22Rv1 (cell line): ENCODE data around the gene NUDT9.
A peak's percentile ranks its signal among the peaks of the same experiment; 100 is the strongest.

Source experiments
- H3K27ac ChIP-seq: fragments of 450-650 bp; 2 replicates; pipeline ENCODE4 v1.5.1; 2017
- CTCF ChIP-seq: fragments of 450-650 bp; IDR thresholded peaks from 2 replicates; pipeline ENCODE4 v1.5.1; 2017; ENCODE audit warnings: mild to moderate bottlenecking
- ZFX ChIP-seq: fragments of 450-650 bp; IDR thresholded peaks from 2 replicates; pipeline ENCODE4 v1.6.1; 2017; ENCODE audit warnings: antibody characterized with exemption, borderline replicate concordance

The NUDT9 gene

GRCh38 chr4:87497159-87497558, 74.8 kb downstream of the NUDT9 start:
- TF ChIP-seq CTCF (peak; percentile 73), ZFX (no peak)
- no peak overlapping the region for H3K27ac ChIP-seq

DNA sequence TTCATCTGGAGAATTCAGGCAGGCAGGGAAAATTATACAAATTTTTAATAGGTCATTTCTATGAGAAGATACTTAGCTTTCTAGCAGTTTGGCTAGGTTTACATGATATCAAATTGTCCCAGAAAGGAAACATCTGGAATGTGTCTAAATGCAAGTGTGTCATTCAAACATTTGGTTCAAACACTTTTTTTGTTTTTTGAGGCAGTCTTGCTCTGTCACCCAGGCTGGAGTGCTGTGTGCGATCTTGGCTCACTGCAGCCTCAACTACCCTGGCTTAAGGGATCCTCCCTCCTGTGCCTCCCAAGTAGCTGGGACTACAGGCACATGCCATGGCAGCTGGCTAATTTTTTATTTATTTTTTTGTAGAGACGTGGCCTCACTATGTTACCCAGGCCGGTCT, 75.2 kb downstream of the NUDT9 start:
- TF ChIP-seq ZFX (no peak), CTCF (no peak)
- H3K27ac ChIP-seq: no peak overlapping the region

DNA sequence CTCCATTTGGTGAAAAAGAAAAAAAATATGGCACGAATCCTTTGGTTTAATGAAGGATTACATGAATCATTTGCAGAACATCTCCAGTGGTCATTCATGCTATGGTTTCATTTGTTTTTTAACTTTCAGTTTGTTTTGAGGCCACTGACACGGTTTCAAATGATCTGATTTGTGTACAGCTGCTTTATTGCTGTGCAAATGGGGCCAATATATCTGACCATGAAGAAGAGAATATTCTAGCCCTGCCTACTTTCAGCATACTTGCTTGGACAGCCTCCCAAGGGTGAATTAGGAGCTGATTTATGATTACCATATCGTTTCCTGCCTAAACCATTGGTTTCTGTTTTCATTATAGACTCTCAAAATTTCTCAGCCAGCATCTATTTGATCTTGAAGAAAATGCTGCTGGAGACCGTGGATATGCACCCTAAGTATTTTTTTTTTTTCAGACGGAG, 76.1 kb downstream of the NUDT9 start:
- TF ChIP-seq ZFX (no peak), CTCF (no peak)

DNA sequence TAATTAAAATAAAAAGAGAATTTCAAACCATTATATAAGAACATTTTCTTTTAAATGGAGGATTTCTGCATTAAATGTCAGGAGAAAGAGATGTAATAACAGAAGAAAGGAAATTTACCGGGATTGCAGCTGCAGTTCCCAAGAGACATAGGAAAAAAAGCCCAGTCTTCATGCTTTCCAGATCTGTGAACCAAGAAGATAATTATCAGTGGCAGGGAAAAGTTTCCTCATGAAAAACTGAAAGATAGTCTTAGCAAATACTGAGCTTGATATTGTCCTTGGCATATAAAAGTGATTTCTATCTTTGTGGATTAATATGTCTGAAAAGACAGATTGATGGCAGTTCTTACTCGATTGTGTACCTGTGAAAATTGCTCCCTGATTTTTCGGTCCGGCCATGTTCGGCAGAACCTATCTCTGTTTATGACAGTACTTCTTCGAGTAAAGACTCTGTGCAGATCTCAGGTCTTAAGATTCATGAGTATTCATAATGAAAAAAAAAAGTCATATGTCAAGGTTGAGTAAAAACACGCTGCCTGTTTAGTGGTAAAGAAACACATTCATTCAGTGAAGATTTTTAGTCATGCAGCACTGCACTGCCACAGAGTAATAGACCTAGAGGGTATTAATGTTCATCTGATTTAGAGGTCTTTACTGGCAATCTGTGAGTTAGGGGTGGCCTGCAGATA, 77.2 kb downstream of the NUDT9 start:
- H3K27ac ChIP-seq: no peak overlapping the region
- TF ChIP-seq ZFX: no peak
- no peak for TF ChIP-seq CTCF

More for the DNA sequence above, 76.1 kb downstream of the NUDT9 start:
- H3K27ac ChIP-seq: no peak overlapping the region

DNA sequence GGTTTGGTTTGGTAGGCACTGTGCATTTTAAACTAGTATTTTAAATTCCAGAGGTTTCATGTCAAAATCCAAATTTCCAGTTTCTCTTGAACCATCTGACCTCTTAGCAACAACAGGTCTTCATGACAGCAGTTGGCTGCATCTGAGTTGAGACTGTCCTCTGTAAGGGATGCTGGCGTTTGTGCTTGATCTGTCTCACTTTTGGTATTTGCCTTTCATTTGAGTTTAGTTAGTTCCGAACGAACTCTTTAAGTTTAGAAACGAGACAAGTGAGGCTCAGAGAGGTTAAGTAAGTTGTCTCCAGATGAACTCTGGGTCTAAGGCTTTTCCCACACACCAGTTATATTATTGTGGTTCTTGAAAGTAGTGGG, 77.7 kb downstream of the NUDT9 start:
- H3K27ac ChIP-seq: no peak overlapping the region
- TF ChIP-seq CTCF (no peak), ZFX (no peak)

- H3K27ac ChIP-seq: no peak overlapping the region
These were observed 80.3 kb downstream of the NUDT9 start for GRCh38 chr4:87502580-87503238.

More at GRCh38 chr4:87502580-87503238, 80.3 kb downstream of the NUDT9 start:
- TF ChIP-seq ZFX: no peak
- no peak for TF ChIP-seq CTCF
